HG02885 (cell line): ENCODE measurements around the gene HDAC9.
A peak's percentile ranks its signal among the peaks of the same experiment; 100 is the strongest.

Source experiments
- ATAC-seq: cut with Tn5 transposase; IDR thresholded peaks from one replicate; pipeline ENCODE4 v1.9.1; 2021; ENCODE audit warnings: mild to moderate bottlenecking; ENCODE audit not compliant: unreplicated experiment, poor library complexity

HDAC9 gene

DNA sequence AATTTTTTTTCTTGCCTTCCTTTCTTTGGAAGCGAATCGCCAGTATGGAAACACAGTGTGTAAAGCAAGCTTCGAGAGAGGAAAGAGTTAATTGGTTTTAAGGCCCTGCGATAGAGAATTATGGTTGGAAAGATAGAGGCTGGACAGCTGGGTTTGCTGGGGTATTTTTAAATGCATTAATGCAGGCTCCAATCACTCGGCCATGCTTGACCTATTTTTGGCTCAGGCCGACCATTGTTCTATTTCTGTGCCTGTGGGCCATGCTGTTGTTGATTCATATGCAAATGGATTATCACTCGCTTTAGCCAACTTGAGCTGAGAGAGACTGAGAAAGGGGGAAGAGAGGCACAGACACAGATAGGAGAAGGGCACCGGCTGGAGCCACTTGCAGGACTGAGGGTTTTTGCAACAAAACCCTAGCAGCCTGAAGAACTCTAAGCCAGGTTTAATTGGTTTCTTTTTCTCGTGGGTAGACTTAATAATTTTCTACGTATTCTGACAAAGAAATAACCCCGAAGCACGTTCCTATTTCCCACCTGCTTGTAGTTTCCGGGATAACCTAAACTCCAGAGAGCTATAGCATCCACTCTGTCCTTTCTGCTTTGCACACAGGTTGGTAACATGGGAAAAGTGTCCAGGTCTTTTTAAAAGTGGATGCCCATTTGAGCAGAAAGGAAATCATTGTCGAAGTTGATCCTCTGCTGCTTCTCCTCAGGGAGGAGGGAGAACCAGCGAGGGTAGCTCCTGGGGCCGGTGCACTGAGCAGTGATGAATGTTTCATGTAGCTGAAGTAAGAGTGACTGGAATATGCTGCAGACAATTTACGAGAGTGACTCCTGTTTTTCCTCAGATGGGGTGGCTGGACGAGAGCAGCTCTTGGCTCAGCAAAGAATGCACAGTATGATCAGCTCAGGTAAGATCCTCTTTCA, at the start of gene HDAC9:
HDAC9 (plus strand) TSS at position 338 of the 929 bp plus-strand sequence; CDS start at position 892, 554 bp downstream.
- ATAC-seq: peak; percentile 85

DNA sequence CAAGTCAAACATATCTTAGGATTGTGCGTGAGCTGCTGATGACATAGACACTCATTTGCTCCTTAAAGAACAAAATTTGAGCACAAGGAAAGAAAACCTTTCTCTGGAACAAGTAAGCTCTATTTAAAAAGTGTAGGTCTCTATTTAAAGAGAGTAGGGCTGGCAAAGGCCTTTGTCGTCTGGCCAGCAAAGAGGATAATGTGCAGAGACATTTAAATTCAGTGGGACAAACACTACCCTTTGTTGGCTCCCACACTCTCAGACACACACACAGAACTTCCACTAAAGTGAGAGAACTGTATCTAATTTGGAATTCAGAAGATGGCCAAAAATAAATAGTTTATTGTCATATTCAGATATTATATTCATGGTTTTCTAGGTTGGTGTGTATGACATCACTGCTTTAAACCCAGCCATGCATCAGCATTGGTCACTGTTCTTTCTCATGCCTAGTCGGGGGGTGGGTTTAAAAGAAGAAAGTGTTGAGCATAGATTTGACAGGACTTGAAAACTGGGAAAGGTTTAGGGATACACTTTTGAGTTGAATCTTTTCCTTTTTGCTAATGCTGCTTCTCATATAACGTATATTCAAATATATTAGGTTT, 49.5 kb upstream of the HDAC9 start:
- ATAC-seq: no peak

- ATAC-seq: no peak
These were observed 45.5 kb upstream of the HDAC9 start for GRCh38 chr7:18450019-18450418.

- ATAC-seq: no peak
These were observed 39.9 kb upstream of the HDAC9 start for GRCh38 chr7:18455606-18456005.

DNA sequence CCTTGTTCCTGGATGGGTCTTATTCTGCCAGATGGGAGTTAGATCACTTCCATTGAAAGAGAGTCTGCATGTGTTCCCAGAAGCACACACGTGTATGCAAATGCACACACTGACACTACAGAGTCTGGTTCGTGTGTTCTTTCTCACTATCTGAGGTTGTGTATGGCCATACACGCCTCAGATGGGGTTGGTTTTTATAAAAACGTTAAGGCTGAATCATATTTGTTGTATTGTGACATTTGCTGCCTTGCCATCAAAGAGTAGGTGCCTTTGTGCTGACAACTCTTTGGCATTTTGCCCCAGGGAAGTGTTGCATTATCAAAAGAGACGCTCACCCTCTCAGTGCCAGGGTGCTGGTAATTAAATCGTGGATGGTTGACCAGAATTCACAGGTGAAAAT, 37.7 kb upstream of the HDAC9 start:
- ATAC-seq: no peak

- ATAC-seq: no peak
These were observed 36.7 kb upstream of the HDAC9 start for GRCh38 chr7:18458830-18459229.

DNA sequence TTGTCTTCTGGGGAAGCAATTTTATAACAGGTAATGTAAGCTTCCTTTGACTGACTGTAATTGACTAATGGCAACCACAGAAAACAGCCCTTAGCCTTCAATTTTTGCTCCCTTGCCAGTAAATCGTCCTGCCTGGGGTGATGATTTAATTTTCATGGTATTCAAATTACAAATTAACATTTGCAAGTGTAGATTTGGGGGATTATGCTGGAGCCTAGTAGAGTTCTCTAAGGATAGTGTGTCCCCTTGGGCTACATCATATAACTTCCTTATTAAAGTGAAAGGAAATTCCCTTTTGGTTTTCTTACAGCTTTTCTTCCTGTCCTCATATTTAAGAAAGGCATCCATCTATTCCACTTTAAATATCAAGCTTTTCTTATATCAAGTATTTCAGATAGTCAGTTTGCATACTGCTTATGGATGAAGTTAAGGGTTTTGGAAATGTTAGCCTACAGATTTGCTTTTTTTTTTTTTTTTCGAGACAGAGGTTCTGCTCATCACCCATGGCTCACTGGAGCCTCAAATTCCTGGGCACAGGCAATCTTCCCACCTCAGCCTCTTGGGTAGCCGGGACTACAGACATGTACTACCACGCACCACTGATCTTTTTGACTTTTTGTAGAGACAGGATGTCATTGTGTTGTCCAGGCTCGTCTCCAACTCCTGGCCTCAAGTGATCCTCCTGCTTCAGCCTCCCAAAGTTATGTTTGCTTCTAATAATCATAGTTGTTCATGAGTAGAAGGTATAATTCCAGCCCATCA, 35.9 kb upstream of the HDAC9 start:
- no peak for ATAC-seq

- peak; percentile 83 for ATAC-seq
These were observed 33.6 kb upstream of the HDAC9 start for GRCh38 chr7:18461785-18462467.

DNA sequence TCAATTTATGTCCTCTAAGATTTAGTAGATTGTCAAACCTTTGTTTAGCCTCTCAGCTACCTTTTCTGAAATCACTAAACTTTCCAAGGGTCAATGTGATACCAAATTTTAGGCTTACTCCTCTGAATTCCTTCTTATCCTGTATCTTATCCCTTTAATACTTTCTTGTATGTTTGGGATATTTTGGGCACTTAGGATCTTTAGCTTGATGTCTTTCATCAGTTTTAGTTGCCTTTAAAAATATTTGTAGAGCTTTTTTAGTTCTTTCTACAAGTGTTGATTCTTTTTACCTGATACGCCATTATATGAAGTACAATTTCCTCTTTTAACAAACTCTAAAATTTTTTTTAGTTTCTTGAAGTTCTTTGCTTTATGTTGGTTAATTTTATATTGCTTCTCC, 30.7 kb upstream of the HDAC9 start:
- ATAC-seq: no peak

- no peak for ATAC-seq
These were observed 28.5 kb upstream of the HDAC9 start for GRCh38 chr7:18467011-18467410.

GRCh38 chr7:18468795-18469194, 26.8 kb upstream of the HDAC9 start:
- ATAC-seq: no peak

- peak; percentile 50 for ATAC-seq
These were observed 26.2 kb upstream of the HDAC9 start for GRCh38 chr7:18469316-18469715.

DNA sequence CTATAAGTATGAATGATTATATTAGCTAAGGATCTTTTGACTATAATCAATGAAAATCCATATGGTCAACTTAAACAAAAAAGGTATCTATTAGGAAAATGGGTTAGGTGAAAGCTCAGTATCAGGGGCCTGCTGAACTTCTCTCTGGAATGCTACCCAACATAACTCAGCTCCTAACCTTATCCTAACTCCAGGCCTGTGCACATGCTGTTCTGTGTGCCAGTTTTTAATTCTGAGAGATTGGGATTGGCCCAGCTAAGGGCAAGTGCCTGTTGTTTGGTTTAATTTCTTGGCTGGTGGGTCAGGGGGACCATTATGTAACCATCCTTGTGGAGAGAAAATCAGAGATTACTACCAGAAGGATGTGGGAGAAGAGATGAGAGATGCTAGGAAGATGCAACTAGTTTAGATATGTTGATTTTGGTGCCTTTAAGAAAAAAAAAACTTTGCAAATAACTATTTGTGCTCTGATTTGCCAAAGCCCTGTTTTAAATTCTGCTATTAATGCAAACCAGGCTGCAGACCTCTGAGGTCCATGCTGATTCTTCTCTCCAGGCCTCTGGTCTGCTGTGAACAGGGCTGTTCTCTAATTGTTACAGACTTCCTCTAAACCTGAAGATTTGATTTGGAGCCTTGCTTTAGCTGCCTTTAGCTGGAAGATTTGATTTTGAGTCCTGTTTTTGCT, 23.9 kb upstream of the HDAC9 start:
- no peak for ATAC-seq

DNA sequence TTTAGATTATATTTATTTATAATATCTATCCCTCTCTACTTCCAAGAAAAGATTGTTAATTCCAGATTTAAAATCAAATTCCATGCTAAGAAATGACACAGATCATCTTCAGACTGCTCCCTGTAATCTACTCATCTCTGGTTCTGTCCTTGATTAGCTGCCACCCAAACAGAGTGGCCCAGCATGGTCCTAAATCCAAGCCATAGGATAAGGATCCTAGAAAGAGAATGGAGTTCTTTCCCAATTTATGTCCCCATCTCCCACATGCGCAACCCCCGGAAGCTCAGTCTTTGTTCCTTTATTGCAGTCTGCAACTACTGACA, 23.4 kb upstream of the HDAC9 start:
- ATAC-seq: no peak

- ATAC-seq: no peak
These were observed 22.4 kb upstream of the HDAC9 start for GRCh38 chr7:18473119-18473518.

GRCh38 chr7:18474944-18475343, 20.6 kb upstream of the HDAC9 start:
- ATAC-seq: no peak

GRCh38 chr7:18475488-18475887, 20.1 kb upstream of the HDAC9 start:
- no peak for ATAC-seq

- ATAC-seq: no peak
These were observed 13.8 kb upstream of the HDAC9 start for GRCh38 chr7:18481776-18482175.

GRCh38 chr7:18488049-18488448, 7.5 kb upstream of the HDAC9 start:
- no peak for ATAC-seq

- ATAC-seq: no peak
These were observed 5.9 kb upstream of the HDAC9 start for GRCh38 chr7:18489624-18490023.
